HepG2 (cell line): ENCODE results near the gene PCA3. TPM values are rescaled to one million over a fixed set of nuclear protein-coding genes. Genes with fewer than 3 reads are reported as not detected.

ENCODE experiments used
- ATAC-seq: fragments of 200-7000 bp; cut with Tn5 transposase; 3 replicates; pipeline ENCODE4 v1.9.1; 2020; ENCODE audit warnings: mild to moderate bottlenecking, moderate library complexity
- BruUV-seq: library from RNA; stranded (reverse); fragments of 400-500 nt; replicated peaks from 2 replicates; lab custom pipeline; 2021; lab: Mats Ljungman, UMichigan
- CTCF ChIA-PET: fragments of 300-600 bp; formaldehyde crosslinking; extraction: SDS; loops from one replicate; lab custom pipeline; 2021; ENCODE audit warnings: low total read pairs, inconsistent platforms, low intra/inter-chr PET ratio; lab: Yijun Ruan, JAX
- POLR2A ChIA-PET: fragments of 350-600 bp; sonication (Branson Sonifier 250); formaldehyde crosslinking; loops from one replicate; lab custom pipeline; 2020; ENCODE audit warnings: antibody characterized with exemption, inconsistent platforms; lab: Yijun Ruan, JAX
- DNase-seq: peaks from one replicate; pipeline ENCODE4 v3.0.0-alpha.2; 2015; ENCODE audit warnings: low spot score
- FAIRE-seq: peaks from 3 replicates; lab custom pipeline; 2011; peaks lifted over from hg19 to GRCh38; lab: Jason Lieb, UNC
- H2AFZ ChIP-seq: one replicate; pipeline ENCODE4 v1.6.1; 2011; ENCODE audit warnings: low read length, inconsistent platforms
- H3K27ac ChIP-seq: fragments of 300-600 bp; 3 replicates; pipeline ENCODE4 v1.8.0; 2011; ENCODE audit warnings: mixed run types, mild to moderate bottlenecking, mixed read lengths, low read length, inconsistent platforms; ENCODE audit not compliant: insufficient read depth; ENCODE audit errors: extremely low read length
- H3K27me3 ChIP-seq, 2 experiments: fragments of 200-600 bp in 1 of 2; 2 replicates in 1 of 2; 3 replicates in 1 of 2; pipeline versions ENCODE4 v1.6.0 to v1.8.0; 2011; ENCODE audit warnings: low read length in 2 of 2, mild to moderate bottlenecking in 2 of 2, moderate library complexity in 2 of 2, inconsistent platforms in 1 of 2; ENCODE audit not compliant: insufficient read depth in 2 of 2, control insufficient read depth in 1 of 2
- H3K36me3 ChIP-seq, 2 experiments: fragments of 200-600 bp in 1 of 2; replicated peaks in 1 of 2; 2 replicates in 1 of 2; 3 replicates in 1 of 2; pipeline versions ENCODE4 v1.5.1 to v1.8.0; 2011; ENCODE audit warnings: low read length in 2 of 2, inconsistent platforms in 1 of 2; ENCODE audit not compliant: insufficient read depth in 2 of 2, control insufficient read depth in 1 of 2
- H3K4me1 ChIP-seq: 2 replicates; pipeline ENCODE4 v1.5.1; 2012; ENCODE audit warnings: low read length, inconsistent platforms; ENCODE audit not compliant: insufficient read depth
- H3K4me2 ChIP-seq: 2 replicates; pipeline ENCODE4 v1.6.0; 2011; ENCODE audit warnings: low read depth, low read length, inconsistent platforms
- H3K4me3 ChIP-seq, 3 experiments: fragments of 200-600 bp in 1 of 3; sonication (generic), shearing (Covaris generic) in 1 of 3; replicated peaks in 1 of 3; 2 replicates each; pipeline ENCODE4 v1.5.1; 2011 to 2016; ENCODE audit warnings: low read length in 3 of 3, inconsistent platforms in 2 of 3, low read depth in 2 of 3, mild to moderate bottlenecking in 2 of 3, control low read depth in 1 of 3, mixed read lengths in 1 of 3; ENCODE audit not compliant: insufficient read depth in 1 of 3
- H3K79me2 ChIP-seq: one replicate; pipeline ENCODE4 v1.6.1; 2011; ENCODE audit warnings: low read length, inconsistent platforms; ENCODE audit not compliant: insufficient read depth
- H3K9ac ChIP-seq: 2 replicates; pipeline ENCODE4 v1.6.0; 2011; ENCODE audit warnings: mild to moderate bottlenecking, low read depth, low read length, inconsistent platforms; ENCODE audit not compliant: insufficient read depth
- H3K9me3 ChIP-seq: 2 replicates; pipeline ENCODE4 v1.5.1; 2012; ENCODE audit warnings: mild to moderate bottlenecking, low read length
- H4K20me1 ChIP-seq: 2 replicates; pipeline ENCODE4 v1.6.0; 2011; ENCODE audit warnings: inconsistent platforms, mild to moderate bottlenecking, low read length, moderate library complexity; ENCODE audit not compliant: insufficient read depth
- CEBPG ChIP-seq: IDR thresholded peaks from 2 replicates; pipeline ENCODE4 v1.6.1; 2016
- CHCHD3 ChIP-seq: sonication (generic); formaldehyde crosslinking; IDR thresholded peaks from 2 replicates; pipeline ENCODE4 v1.8.0; 2022; ENCODE audit warnings: mild to moderate bottlenecking, missing genetic modification reagents, moderate library complexity
- GABPA ChIP-seq, 2 experiments: IDR thresholded peaks; 2 replicates each; pipeline ENCODE4 v1.6.1; 2011 to 2016; ENCODE audit warnings: low read depth in 2 of 2, low read length in 1 of 2, missing biosample characterization in 1 of 2, missing genetic modification characterization in 1 of 2
- HMGXB3 ChIP-seq: sonication (generic); formaldehyde crosslinking; IDR thresholded peaks from 2 replicates; pipeline ENCODE4 v1.4.0; 2020; ENCODE audit warnings: missing genetic modification reagents, borderline replicate concordance
- KAT7 ChIP-seq: IDR thresholded peaks from 2 replicates; pipeline ENCODE4 v1.6.1; 2018; ENCODE audit warnings: borderline replicate concordance, missing compliant biosample characterization
- MNT ChIP-seq: fragments of 450-650 bp; IDR thresholded peaks from 2 replicates; pipeline ENCODE4 v1.6.1; 2016
- ZFYVE20 ChIP-seq: sonication (generic); formaldehyde crosslinking; IDR thresholded peaks from 2 replicates; pipeline ENCODE4 v1.8.0; 2023; ENCODE audit warnings: low read depth, mild to moderate bottlenecking, moderate library complexity, missing genetic modification reagents, borderline replicate concordance
- ZNF160 ChIP-seq: sonication (generic); formaldehyde crosslinking; IDR thresholded peaks from 2 replicates; pipeline ENCODE4 v1.8.0; 2022; ENCODE audit warnings: mild to moderate bottlenecking, inconsistent platforms, missing genetic modification reagents
- ZNF580 ChIP-seq: IDR thresholded peaks from 2 replicates; pipeline ENCODE4 v1.6.1; 2016; ENCODE audit warnings: low read depth, borderline replicate concordance
- ZNF850 ChIP-seq: sonication (generic); formaldehyde crosslinking; conservative IDR thresholded peaks from 2 replicates; pipeline ENCODE4 v1.9.0; 2021; ENCODE audit warnings: mild to moderate bottlenecking, missing genetic modification reagents
- WGBS: methylation state at CpG from one replicate; pipeline ENCODE4 v1.1.6; 2017; ENCODE audit warnings: low lambda C conversion rate; 5-methylcytosine and 5-hydroxymethylcytosine counted together
- in situ Hi-C: cut with HindIII; loops from 2 replicates; pipeline ENCODE4 v1.10.0; 2017; ENCODE audit warnings: low pct_unique_long_range_greater_than_20kb; ENCODE audit not compliant: extremely low pct_ligation_motif_present
- intact Hi-C: fragments of 100-400 bp; cut with micrococcal nuclease; formaldehyde crosslinking; loops from one replicate; pipeline ENCODE4 v1.10.0; 2022; ENCODE audit not compliant: unreplicated experiment
- polyA plus RNA-seq, 8 experiments: library from polyadenylated mRNA; depleted of rRNA in 3 of 8; stranded (reverse) in 7 of 8; unstranded in 1 of 8; fragments of >200 nt; fragmentation: Illumina TruSeq in 4 of 8; extraction: Trizol in 4 of 8; gene quantifications; 2 replicates each; pipeline versions ENCODE4 v1.2.1 to v1.2.3, GENCODE V29; 2011 to 2016; ENCODE audit warnings: low read depth in 4 of 8, missing spikeins in 1 of 8, mixed read lengths in 1 of 8; ENCODE audit not compliant: insufficient read depth in 1 of 8
- total RNA-seq, 5 experiments: library from RNA; depleted of rRNA; stranded (reverse); fragments of >200 nt; fragmentation: Illumina TruSeq; extraction: Trizol; gene quantifications; 2 replicates each; pipeline ENCODE4 v1.2.3, GENCODE V29; 2016; ENCODE audit warnings: low read depth in 1 of 5

Gene PCA3
- total and polyA plus RNA-seq, 2 of the 13 experiments (the other 11 are each of a cell fraction or from before 2014, with no cell fraction given) = not detected

GRCh38 chr9:76787677-76788076 lies 23.4 kb downstream of the PCA3 start:
- Histone ChIP-seq H3K4me2 (no peak overlapping the region), H3K36me3 (no peaks in the 10 kb centered on the region), H3K4me1 (no peaks in the 10 kb centered on the region), H3K9me3 (no peaks in the 10 kb centered on the region), H2AFZ (no peak overlapping the region), H3K9ac (no peak overlapping the region), H3K27ac (no peak overlapping the region), H3K4me3 (no peak overlapping the region), H3K27me3 (no peaks in the 10 kb centered on the region; a peak in 1 of 5 replicates), H3K79me2 (no peaks in the 10 kb centered on the region), H4K20me1 (no peaks in the 10 kb centered on the region)
- in situ Hi-C loops = no loop called here
- ChIA-PET CTCF (no interaction called here), POLR2A (no interaction called here)
- ATAC-seq = no peak
- TF ChIP-seq GABPA (IDR thresholded peaks at IDR 0.05; ENCODE audit: low read depth, low read length) (peak; percentile 17; the same call in 1 of the 2 replicates), GABPA (CRISPR knock-in tag; IDR thresholded peaks at IDR 0.05; ENCODE audit: low read depth) (peak; percentile 56; the same call in 1 of the 2 replicates), KAT7 (no peak)
- 19% methylated on average over 11 of the region's 11 CpGs for WGBS
- no TSS peak for BruUV-seq
- FAIRE-seq = no peak
- no peak for DNase-seq
- intact Hi-C loops = no loop called here

GRCh38 chr9:76789840-76790239 lies 25.6 kb downstream of the PCA3 start:
- in situ Hi-C loops = no loop called here
- H2AFZ ChIP-seq = no peak overlapping the region
- H4K20me1 ChIP-seq = no peaks in the 10 kb centered on the region
- no peak for DNase-seq
- intact Hi-C loops = no loop called here
- FAIRE-seq = no peak
- no peak overlapping the region for H3K27ac ChIP-seq
- ATAC-seq = no peak
- 0% methylated on average over 1 of the region's 1 CpG for WGBS
- peaks cover 0 to under 1% of the 10 kb centered on the region in 2 experiments; a peak in 1 of 5 replicates for H3K27me3 ChIP-seq
- H3K79me2 ChIP-seq = no peaks in the 10 kb centered on the region
- H3K9ac ChIP-seq = no peak overlapping the region
- H3K9me3 ChIP-seq = no peaks in the 10 kb centered on the region
- H3K4me3 ChIP-seq = no peak overlapping the region
- no peaks in the 10 kb centered on the region for H3K4me1 ChIP-seq
- no TSS peak for BruUV-seq
- CTCF ChIA-PET = no interaction called here
- H3K36me3 ChIP-seq = no peaks in the 10 kb centered on the region
- POLR2A ChIA-PET = no interaction called here
- H3K4me2 ChIP-seq = no peak overlapping the region
- TF ChIP-seq ZNF160 (CRISPR knock-in tag) (no peak), HMGXB3 (no peak), ZNF850 (CRISPR knock-in tag) (no peak), CHCHD3 (no peak), CEBPG (CRISPR knock-in tag) (no peak), ZNF580 (CRISPR knock-in tag) (no peak), MNT (no peak), ZFYVE20 (CRISPR knock-in tag) (no peak)
